Stimulated activated CD4-positive, alpha-beta T cell treated with anti-CD3 and anti-CD28 coated beads, Interleukin-1b, Interleukin-23, amount 100 ng/mL, for 1 hour (primary cell): ENCODE data around the gene ZNF816.
A peak's percentile ranks its signal among the peaks of the same experiment; 100 is the strongest.
"Not testable (repeated sequence)": the region's sequence is repeated elsewhere in the genome, so short reads cannot be mapped to it uniquely, and the experiment has no call there.

ENCODE experiments used
- DNase-seq, 2 donors: peaks; one replicate each; pipeline ENCODE4 v3.0.0-alpha.2; 2020; ENCODE audit warnings: low read depth in 2 of 2

The ZNF816 gene

GRCh38 chr19:52962394-52963246 is at the start of gene ZNF816:
Gene ZNF816, minus strand, starts transcription at chr19:52962881. Its CDS starts 6,792 bp downstream, at chr19:52956089.
- peak; percentile 96 to 98 for DNase-seq

- DNase-seq = no peak
Measured at GRCh38 chr19:53012006-53012405, 49.3 kb upstream of the ZNF816 start.

- no peak for DNase-seq
Measured at GRCh38 chr19:53010494-53010893, 47.8 kb upstream of the ZNF816 start.

- no peak for DNase-seq
Measured at GRCh38 chr19:53008061-53008778, 45.5 kb upstream of the ZNF816 start.

GRCh38 chr19:53007606-53008005 is 44.9 kb upstream of the ZNF816 start:
- no peak for DNase-seq

- no peak for DNase-seq
Measured at GRCh38 chr19:53007200-53007599, 44.5 kb upstream of the ZNF816 start.

GRCh38 chr19:53004242-53004641 is 41.6 kb upstream of the ZNF816 start:
- no peak for DNase-seq

GRCh38 chr19:53002479-53002878 is 39.8 kb upstream of the ZNF816 start:
- no peak for DNase-seq

- no peak for DNase-seq
Measured at GRCh38 chr19:52997975-52998374, 35.3 kb upstream of the ZNF816 start.

GRCh38 chr19:52995711-52996110 is 33.0 kb upstream of the ZNF816 start:
- no peak for DNase-seq

GRCh38 chr19:52993342-52994178 is 30.9 kb upstream of the ZNF816 start:
- peak; percentile 53 to 57 for DNase-seq

GRCh38 chr19:52992109-52993004 is 29.7 kb upstream of the ZNF816 start:
- DNase-seq = no peak

GRCh38 chr19:52991484-52991883 is 28.8 kb upstream of the ZNF816 start:
- no peak for DNase-seq

GRCh38 chr19:52990759-52991418 is 28.2 kb upstream of the ZNF816 start:
- DNase-seq = no peak

GRCh38 chr19:52988506-52988905 is 25.8 kb upstream of the ZNF816 start:
- DNase-seq = no peak

- DNase-seq = no peak
Measured at GRCh38 chr19:52987221-52987620, 24.5 kb upstream of the ZNF816 start.

GRCh38 chr19:52983167-52983566 is 20.5 kb upstream of the ZNF816 start:
- DNase-seq = not testable (repeated sequence)

GRCh38 chr19:52981329-52981728 is 18.6 kb upstream of the ZNF816 start:
- DNase-seq = no peak

GRCh38 chr19:52967772-52968171 is 5.1 kb upstream of the ZNF816 start:
- DNase-seq = no peak

- no peak for DNase-seq
Measured at GRCh38 chr19:52963247-52963618, 552 bp upstream of the ZNF816 start.

GRCh38 chr19:52961981-52962380 is 700 bp downstream of the ZNF816 start:
- DNase-seq = no peak
